RWPE1 (cell line): ENCODE results near the gene LSS.

Experiments used
- CTCF ChIA-PET: fragments of 350-600 bp; sonication (Branson Sonifier 250); formaldehyde crosslinking; extraction: SDS; loops from one replicate; lab custom pipeline; 2021; lab: Yijun Ruan, JAX
- POLR2A ChIA-PET: fragments of 400-600 bp; formaldehyde crosslinking; extraction: SDS; loops from one replicate; lab custom pipeline; 2020; ENCODE audit warnings: antibody characterized with exemption; ENCODE audit not compliant: low non-redundant PET; lab: Yijun Ruan, JAX
- DNase-seq: peaks from one replicate; pipeline ENCODE4 v3.0.0; 2012; ENCODE audit warnings: low spot score
- H3K27ac ChIP-seq: fragments of 450-650 bp; 2 replicates; pipeline ENCODE4 v1.5.1; 2017
- CTCF ChIP-seq: fragments of 450-650 bp; conservative IDR thresholded peaks from 2 replicates; pipeline ENCODE4 v1.5.1; 2017; ENCODE audit warnings: low read depth, mild to moderate bottlenecking

LSS gene

GRCh38 chr21:46163380-46163779 lies 65.2 kb downstream of the LSS start:
- POLR2A ChIA-PET = no interaction called here
- no peak overlapping the region for H3K27ac ChIP-seq
- TF ChIP-seq CTCF = no peak
- CTCF ChIA-PET = no interaction called here
- no peak for DNase-seq

- TF ChIP-seq CTCF = no peak
- DNase-seq = no peak
- ChIA-PET POLR2A (no interaction called here), CTCF (interaction anchor here (1.1 kb wide), 1 partner anchor 191 kb away, joined by 4 read pairs; no protein-coding TSS in a partner anchor)
- H3K27ac ChIP-seq = no peak overlapping the region
Measured at GRCh38 chr21:46161633-46162592, 66.7 kb downstream of the LSS start.

- no peak overlapping the region for H3K27ac ChIP-seq
- ChIA-PET POLR2A (no interaction called here), CTCF (interaction anchor here (0.6 to 1.0 kb wide), 2 partner anchors 18 to 117 kb away, joined by 3 to 5 read pairs; no protein-coding TSS in a partner anchor)
- no peak for TF ChIP-seq CTCF
- DNase-seq = no peak
Measured at GRCh38 chr21:46160907-46161632, 67.5 kb downstream of the LSS start.

- ChIA-PET CTCF (interaction anchor here (0.6 to 1.0 kb wide), 2 partner anchors 17 to 118 kb away, joined by 3 to 5 read pairs; no protein-coding TSS in a partner anchor), POLR2A (no interaction called here)
- no peak for DNase-seq
- no peak overlapping the region for H3K27ac ChIP-seq
- no peak for TF ChIP-seq CTCF
Measured at GRCh38 chr21:46160657-46160906, 68.0 kb downstream of the LSS start.

GRCh38 chr21:46159841-46160656 lies 68.5 kb downstream of the LSS start:
- ChIA-PET CTCF (interaction anchor here (0.6 to 1.0 kb wide), 3 partner anchors 17 to 118 kb away, joined by 3 to 5 read pairs (median 3); no protein-coding TSS in a partner anchor), POLR2A (no interaction called here)
- peak overlapping the region; percentile 1 for H3K27ac ChIP-seq
- DNase-seq = no peak
- no peak for TF ChIP-seq CTCF

GRCh38 chr21:46159390-46159789 lies 69.2 kb downstream of the LSS start:
- TF ChIP-seq CTCF = no peak
- POLR2A ChIA-PET = no interaction called here
- peak overlapping the region; percentile 1 for H3K27ac ChIP-seq
- DNase-seq = no peak
- CTCF ChIA-PET = interaction anchor here (0.7 kb wide), 2 partner anchors 84 to 304 kb away, joined by 3 read pairs; no protein-coding TSS in a partner anchor
